ENCODE results near the gene BRIP1. TPM values are rescaled to one million over a fixed set of nuclear protein-coding genes. Genes with fewer than 3 reads are reported as not detected.

The BRIP1 gene
- total RNA-seq, 2 donors from 2014 or later, result 24.2 to 25.5 TPM

GRCh38 chr17:61743766-61744165 is 119.6 kb downstream of the BRIP1 start:
- peaks cover 30% of the 10 kb centered on the region for H3K36me3 ChIP-seq (ENCODE audit: control insufficient read depth, insufficient read depth, low read length)
- H3K9ac ChIP-seq (ENCODE audit: extremely low read depth, low read length, poor library complexity, severe bottlenecking), result no peak overlapping the region
- no peaks in the 10 kb centered on the region for H3K27me3 ChIP-seq (ENCODE audit: control insufficient read depth, insufficient read depth, low read length, poor library complexity, severe bottlenecking)
- H3K27ac ChIP-seq (ENCODE audit: low read depth, low read length), result no peak overlapping the region
- Mint-ChIP-seq H3K4me1 (no peaks in the 10 kb centered on the region), H3K9me3 (peaks cover 30% of the 10 kb centered on the region), H3K36me3 (ENCODE audit: low read depth) (peaks cover 63% of the 10 kb centered on the region), H3K27ac (no peak overlapping the region), H3K4me3 (no peak overlapping the region), H3K27me3 (ENCODE audit: insufficient read depth) (no peaks in the 10 kb centered on the region)
- H3K4me3 ChIP-seq (ENCODE audit: low read length), result no peak overlapping the region
- WGBS, 2 experiments (ENCODE audit: insufficient coverage in 1 of 2, insufficient read length in 1 of 2), result 99 to 100% methylated on average over 1 to 6 of the region's 6 CpGs
- TF ChIP-seq CTCF (conservative IDR thresholded peaks at IDR 0.05), result no peak
- H3K9me3 ChIP-seq (ENCODE audit: control insufficient read depth, low read length), result peaks cover 42% of the 10 kb centered on the region
- H3K4me1 ChIP-seq (ENCODE audit: control insufficient read depth, insufficient read depth, low read length), result no peaks in the 10 kb centered on the region
- no peak for DNase-seq

- Mint-ChIP-seq H3K4me1 (no peaks in the 10 kb centered on the region), H3K27me3 (ENCODE audit: insufficient read depth) (no peaks in the 10 kb centered on the region), H3K4me3 (no peak overlapping the region), H3K36me3 (ENCODE audit: low read depth) (peaks cover 61% of the 10 kb centered on the region), H3K9me3 (peaks cover 23% of the 10 kb centered on the region), H3K27ac (no peak overlapping the region)
- Histone ChIP-seq H3K27ac (ENCODE audit: low read depth, low read length) (no peak overlapping the region), H3K9me3 (ENCODE audit: control insufficient read depth, low read length) (peaks cover 28% of the 10 kb centered on the region), H3K9ac (ENCODE audit: extremely low read depth, low read length, poor library complexity, severe bottlenecking) (no peak overlapping the region), H3K4me3 (ENCODE audit: low read length) (no peak overlapping the region), H3K4me1 (ENCODE audit: control insufficient read depth, insufficient read depth, low read length) (no peaks in the 10 kb centered on the region), H3K27me3 (ENCODE audit: control insufficient read depth, insufficient read depth, low read length, poor library complexity, severe bottlenecking) (no peaks in the 10 kb centered on the region), H3K36me3 (ENCODE audit: control insufficient read depth, insufficient read depth, low read length) (peaks cover 36% of the 10 kb centered on the region)
- no peak for DNase-seq
- TF ChIP-seq CTCF (conservative IDR thresholded peaks at IDR 0.05), result no peak
These were observed 124.3 kb downstream of the BRIP1 start for GRCh38 chr17:61739002-61739401.

GRCh38 chr17:61738249-61738648 is 125.1 kb downstream of the BRIP1 start:
- no peaks in the 10 kb centered on the region for H3K27me3 ChIP-seq (ENCODE audit: control insufficient read depth, insufficient read depth, low read length, poor library complexity, severe bottlenecking)
- Mint-ChIP-seq H3K27me3 (ENCODE audit: insufficient read depth) (no peaks in the 10 kb centered on the region), H3K9me3 (peaks cover 23% of the 10 kb centered on the region), H3K36me3 (ENCODE audit: low read depth) (peaks cover 61% of the 10 kb centered on the region), H3K4me1 (no peaks in the 10 kb centered on the region), H3K27ac (no peak overlapping the region), H3K4me3 (no peak overlapping the region)
- H3K4me3 ChIP-seq (ENCODE audit: low read length), result no peak overlapping the region
- no peak for DNase-seq
- H3K36me3 ChIP-seq (ENCODE audit: control insufficient read depth, insufficient read depth, low read length), result peaks cover 36% of the 10 kb centered on the region
- no peak overlapping the region for H3K27ac ChIP-seq (ENCODE audit: low read depth, low read length)
- peaks cover 28% of the 10 kb centered on the region for H3K9me3 ChIP-seq (ENCODE audit: control insufficient read depth, low read length)
- no peak overlapping the region for H3K9ac ChIP-seq (ENCODE audit: extremely low read depth, low read length, poor library complexity, severe bottlenecking)
- no peaks in the 10 kb centered on the region for H3K4me1 ChIP-seq (ENCODE audit: control insufficient read depth, insufficient read depth, low read length)
- TF ChIP-seq CTCF (conservative IDR thresholded peaks at IDR 0.05), result no peak
